ENCODE measurements around the gene KHDRBS2.

The KHDRBS2 gene

GRCh38 chr6:62285612-62286469 is at the start of gene KHDRBS2:
Gene KHDRBS2 (minus strand): TSS chr6:62286225.
- peak; percentile 35 to 96 (median 84) for DNase-seq

DNA sequence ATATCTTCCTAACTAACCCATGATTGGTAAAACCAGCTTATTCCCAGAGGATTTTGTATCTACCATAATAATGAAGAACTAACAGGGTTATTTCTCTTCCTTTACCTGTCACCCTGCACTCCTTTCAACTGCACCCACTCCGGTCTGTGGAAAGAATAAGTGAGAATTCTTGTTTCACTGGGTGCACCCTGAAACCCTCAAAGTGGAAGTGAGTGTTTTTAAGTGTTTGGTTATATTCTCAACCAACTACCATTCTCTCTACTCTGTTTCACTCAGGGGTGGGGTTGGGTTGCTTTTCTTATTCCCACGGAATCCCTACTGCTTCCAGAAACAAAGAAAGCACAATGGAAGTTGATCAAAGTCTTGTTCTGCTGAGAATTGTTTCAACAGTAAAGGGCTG is 42.6 kb upstream of the KHDRBS2 start:
- no peak for DNase-seq

DNA sequence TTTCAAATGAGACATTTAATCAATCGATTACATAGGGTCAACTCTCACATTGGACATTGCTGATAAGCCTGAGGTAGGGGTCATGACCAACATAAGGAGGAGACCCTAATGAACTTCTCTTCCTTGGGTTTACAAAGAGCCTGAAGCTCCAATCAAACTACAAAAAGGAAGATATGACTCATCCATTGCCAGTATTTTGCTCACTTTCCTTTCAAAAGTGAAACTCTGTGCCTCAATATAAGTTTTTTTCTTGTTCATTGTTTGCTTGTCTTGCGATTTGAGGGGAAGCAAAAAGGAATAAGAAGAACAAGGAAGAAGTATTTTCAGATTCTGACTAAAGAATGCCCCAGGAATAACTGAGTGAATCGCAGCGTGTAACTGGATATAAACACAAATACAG is 38.8 kb upstream of the KHDRBS2 start:
- DNase-seq: peak in 1 of 51 donors; percentile 4

DNA sequence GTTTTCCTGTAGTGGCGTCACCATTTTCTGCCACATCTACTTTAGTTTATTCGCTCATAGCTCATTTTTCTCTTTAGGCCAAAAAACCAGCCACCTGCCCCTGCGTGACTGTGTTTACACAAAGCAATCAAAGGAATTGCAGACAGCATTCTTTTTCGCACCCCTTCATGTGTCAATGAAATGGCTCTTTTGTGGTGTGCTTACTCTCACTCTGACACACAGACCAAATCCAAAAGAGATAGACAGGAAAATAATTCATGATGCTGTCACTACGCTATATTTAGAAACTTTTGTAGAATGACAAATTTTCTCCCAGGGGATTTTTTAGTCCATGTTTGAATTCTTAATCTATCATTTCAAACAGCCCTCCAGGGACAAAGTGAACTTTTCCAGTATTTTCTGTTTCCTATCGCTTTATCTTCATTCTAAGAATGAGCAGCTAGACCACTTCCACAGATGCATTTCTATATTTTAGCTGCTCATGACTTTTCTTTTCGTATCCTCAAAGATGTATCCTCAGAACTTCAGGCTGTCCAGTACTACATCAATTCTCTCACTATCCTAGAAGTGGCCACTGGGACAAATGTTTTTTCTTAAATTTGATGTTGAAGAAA is 37.9 kb upstream of the KHDRBS2 start:
- no peak for DNase-seq

DNA sequence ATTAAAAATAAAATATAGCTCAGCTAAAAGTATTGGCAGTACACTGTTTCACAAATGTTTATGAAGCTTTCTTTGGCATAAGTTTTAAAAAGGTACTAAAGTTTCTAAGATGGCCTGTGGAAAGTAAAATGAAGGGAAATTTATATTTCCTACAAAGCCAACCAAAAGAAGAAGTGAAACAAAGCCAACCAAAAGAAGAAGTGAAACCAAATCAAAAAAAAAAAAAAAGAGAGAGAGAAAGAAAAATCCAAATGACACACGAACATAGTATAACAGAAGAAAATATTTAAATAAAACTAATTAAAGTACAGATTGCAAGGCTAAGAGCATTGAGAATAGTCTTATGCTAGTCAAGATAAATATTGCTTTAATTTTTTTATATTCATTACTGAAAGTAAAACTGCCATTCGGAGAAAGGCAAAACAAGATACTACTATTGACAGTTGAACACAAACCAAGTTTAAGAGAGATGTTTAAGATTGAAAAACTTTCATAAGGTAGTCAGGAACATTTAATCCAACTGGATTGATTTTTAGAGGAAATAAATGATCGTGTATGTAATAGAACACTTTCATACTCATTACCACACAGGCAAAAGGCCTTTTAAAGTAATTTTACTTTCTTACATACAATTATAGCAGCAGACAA is 12.8 kb upstream of the KHDRBS2 start:
- DNase-seq: no peak

DNA sequence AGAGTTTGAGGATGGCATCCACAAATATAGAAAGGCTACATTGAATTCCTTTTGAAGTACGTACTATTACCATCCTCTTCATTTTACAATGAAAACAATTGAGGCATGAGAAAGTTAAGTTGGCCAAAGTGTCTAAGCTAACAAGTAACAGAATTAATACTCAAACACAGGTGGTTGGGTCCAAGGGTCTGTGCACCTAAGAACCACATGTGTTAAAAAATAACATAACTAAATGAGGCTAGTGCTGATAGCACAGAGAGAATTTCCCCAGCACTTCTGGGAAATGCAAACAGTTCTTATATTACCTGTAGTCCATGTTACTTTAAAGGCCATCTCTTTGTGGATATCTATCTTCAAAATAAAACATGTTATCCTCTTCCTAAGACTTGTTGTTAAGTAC is 10.5 kb upstream of the KHDRBS2 start:
- DNase-seq: no peak

DNA sequence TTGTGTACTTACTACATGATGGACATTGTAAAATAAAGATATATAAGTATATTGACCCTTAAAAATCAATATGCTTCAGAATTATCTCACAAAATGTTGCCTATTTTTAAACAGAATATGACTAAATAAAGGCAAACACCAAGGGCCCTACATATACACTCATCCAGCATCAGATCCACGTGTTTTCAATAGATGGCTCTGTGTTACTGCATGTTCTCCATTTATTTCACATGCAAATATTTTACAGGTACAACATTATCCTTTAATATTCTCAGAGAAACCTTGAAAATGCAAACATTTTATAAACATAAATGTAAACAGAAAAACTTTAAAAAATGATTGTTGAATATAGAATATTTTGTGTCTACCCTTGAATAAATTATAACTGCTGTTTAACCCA is 2.9 kb upstream of the KHDRBS2 start:
- no peak for DNase-seq

GRCh38 chr6:62288562-62288961 is 2.5 kb upstream of the KHDRBS2 start:
- DNase-seq: no peak

DNA sequence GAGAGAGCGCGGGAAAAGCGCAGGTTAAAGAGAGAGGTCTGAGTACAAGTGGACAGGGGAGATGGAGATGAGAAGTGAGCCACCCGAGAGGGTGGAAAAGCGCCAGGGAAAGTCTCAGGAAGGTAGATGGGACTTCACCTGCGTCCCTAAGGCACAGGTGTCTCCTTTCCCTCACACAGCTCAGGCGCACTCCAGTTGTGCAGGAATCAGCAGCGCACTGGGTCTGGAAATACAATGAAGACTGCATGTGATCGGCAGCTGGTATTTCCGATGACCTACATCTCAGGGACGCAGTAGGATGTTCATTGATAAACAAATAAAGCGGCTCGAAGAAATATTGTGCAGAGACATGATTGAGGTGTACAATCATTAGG is 432 bp upstream of the KHDRBS2 start:
- DNase-seq: peak in 2 of 51 donors; percentile 15 to 16

DNA sequence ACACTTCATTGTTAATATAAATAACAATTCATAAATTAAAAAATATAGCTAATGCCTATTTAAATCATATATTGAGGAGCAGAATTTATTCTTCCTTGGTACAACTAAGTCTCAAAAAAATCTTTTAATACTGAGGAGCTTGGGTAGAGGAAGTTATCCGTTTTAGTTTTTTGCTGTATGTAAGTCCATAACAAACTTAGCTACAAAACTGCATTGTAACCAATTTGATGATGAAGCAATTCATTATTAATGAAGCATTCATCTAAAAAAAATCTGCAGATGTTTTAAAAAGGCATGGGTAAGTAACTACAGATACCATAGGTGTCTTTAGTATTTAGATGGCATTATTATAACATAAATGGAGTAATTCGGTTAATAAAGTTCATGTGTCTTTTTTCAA is 1.3 kb downstream of the KHDRBS2 start:
- no peak for DNase-seq

- DNase-seq: peak in 9 of 51 donors; percentile 2 to 71 (median 10)
Measured at GRCh38 chr6:62283796-62284411, 2.1 kb downstream of the KHDRBS2 start.

DNA sequence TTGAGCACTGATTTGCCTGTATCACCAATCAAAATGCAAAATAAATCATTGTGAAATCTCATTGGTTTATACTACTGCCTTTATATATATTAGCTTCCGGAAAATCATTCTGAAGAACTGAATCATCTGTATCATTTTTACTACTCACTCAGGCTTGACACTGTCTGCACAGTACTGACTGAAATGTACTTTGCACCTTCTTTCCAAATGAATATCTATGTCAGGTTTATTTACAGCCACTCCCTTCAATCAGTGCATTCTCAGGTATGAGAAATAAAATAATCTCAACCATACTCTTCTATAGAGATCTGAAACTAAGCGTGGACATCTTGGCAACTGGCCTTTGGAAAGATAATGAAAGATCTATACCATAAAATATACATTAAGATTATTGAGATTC is 2.7 kb downstream of the KHDRBS2 start:
- no peak for DNase-seq

DNA sequence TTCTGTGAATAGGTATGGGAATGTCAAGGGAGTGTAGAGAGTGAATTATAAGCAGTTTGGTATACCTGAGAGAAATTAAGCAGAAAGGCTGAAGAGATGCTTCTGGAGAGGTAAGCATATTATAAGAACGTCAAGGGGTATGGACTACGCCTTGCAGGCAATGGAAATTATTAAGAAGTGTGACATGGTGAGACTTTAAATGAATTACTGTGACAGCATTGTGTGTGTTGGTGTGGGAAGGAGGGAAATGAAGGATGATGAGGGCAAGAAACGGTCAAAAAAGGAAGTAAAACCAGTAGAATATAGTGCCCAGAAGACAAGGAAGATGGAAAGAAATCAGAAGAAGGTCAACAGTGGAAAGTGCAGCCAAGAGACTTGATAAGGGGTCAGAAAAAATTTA is 5.9 kb downstream of the KHDRBS2 start:
- no peak for DNase-seq

DNA sequence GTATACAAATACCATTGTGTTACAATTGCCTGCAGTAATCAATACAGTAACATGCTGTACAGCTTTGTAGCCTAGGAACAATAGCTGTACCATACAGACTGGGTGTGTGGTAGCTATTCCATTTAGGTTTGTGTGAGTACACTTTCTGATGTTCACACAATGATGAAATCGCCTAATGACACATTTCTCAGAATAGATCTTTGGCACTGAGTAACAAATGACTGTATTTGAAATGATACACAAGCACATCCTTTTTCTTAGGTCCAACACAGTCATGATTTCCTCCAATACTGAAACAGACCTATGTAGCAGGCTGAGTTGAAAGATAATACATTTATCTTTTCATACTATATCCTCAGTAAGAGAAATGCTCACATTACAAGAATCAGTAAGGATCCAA is 13.9 kb downstream of the KHDRBS2 start:
- DNase-seq: no peak

DNA sequence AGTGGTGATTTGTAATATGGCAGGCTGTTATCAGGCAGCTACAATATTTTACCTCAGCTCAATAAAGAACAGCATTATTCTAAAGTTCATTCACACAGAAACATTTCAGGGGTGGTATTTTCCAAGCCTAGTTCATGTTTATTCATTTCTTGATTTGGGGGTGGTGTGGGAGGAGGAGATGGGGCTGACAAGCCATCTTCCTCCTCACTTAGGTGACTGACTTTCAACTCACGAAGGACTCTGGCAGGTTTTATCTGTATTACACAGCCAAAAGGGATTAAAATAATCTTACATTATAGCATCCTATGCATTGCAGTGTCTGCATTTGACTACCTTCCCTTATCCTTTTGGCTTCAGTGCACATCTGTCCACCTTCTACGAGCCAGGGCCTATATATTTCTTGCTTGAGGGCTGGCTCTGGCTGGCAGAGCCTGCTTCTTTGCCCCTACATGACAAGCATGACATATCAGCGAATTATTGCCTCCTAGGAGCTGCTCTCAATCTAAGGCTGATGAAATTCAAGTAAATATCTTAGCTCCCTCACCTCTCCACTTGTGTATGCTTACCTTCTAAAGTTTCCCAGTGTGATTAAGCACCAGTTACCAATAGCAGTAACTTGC is 20.0 kb downstream of the KHDRBS2 start:
- no peak for DNase-seq

- DNase-seq: no peak
Measured at GRCh38 chr6:62262283-62262682, 23.7 kb downstream of the KHDRBS2 start.

- no peak for DNase-seq
Measured at GRCh38 chr6:62246087-62246486, 39.9 kb downstream of the KHDRBS2 start.

DNA sequence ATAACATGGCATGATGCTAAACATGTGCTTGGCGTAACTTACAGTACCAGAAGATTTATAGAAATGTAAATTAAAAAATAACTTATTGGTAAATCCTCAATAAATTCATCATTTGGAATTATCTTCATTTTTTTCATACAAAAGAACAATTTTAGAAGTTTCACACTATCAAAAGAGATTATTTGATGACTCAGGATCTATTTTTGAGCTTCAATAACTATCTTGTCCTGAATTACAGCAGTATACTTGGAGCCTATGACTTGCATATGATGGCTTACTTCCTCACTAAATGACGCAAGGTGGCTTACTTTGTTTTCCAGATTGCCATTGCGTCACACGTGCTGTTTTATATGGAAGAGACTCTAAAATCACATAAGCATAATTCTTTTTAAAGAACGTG is 49.2 kb downstream of the KHDRBS2 start:
- DNase-seq: no peak

GRCh38 chr6:62229231-62229630 is 56.8 kb downstream of the KHDRBS2 start:
- no peak for DNase-seq

DNA sequence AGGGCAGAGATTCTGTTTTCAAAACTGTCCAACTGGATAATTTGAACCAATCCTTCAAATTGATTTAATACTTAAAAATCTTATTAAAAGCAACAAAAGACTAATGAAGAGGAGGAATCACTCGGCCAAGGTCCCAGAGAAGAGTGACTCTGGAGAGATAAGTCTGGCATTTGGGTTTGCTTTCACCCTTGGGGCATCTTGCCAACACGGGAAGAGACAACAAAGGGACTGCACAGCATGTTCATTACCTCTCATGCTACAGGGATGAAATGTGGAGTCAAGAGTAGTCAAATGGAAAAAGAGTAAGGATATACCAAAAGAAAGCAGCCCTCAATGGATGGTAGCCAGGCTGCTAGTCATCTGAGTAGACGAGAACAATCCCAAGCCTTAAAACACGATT is 68.2 kb downstream of the KHDRBS2 start:
- DNase-seq: no peak

DNA sequence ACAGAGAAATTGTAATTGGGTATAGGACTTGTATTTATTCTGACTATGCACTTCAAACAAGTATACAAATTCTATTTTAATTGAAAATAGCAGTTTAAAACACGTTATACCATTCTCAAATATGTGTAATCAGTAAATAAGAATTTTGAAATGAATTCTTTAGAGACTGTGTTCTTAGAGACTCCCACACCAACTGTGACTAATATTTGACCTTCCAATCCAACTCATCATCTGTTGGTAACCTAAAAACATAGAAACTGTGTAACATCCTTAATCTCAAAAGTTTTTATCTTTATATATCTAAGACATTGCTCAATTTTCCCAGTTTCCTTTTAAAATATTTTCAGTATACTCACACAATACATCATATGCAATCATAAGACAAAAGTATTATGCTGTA is 83.9 kb downstream of the KHDRBS2 start:
- DNase-seq: no peak

DNA sequence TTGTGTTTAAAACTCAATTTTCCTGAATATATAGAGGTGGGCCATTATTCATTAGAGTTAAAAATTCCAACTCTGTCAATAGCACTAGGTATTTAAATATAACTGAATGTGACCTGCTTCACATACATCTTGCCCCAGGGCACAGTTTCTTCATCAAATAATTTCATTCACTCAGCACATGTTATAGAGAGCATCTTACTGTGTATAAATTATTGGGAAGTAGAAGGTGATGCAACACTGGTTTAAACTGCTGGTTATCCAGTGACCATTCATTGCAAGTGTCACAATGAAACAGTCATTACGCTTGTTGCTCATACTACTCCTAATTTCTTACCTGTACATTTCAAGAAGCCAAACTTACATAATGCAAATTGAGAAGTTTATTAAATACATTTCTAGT is 93.4 kb downstream of the KHDRBS2 start:
- DNase-seq: no peak
